HEK293 (cell line): ENCODE results near the gene PRPF4.

Experiments
- CTCF ChIA-PET: fragments of 350-600 bp; formaldehyde crosslinking; extraction: SDS; loops from one replicate; lab custom pipeline; 2021; ENCODE audit warnings: antibody characterized with exemption; lab: Yijun Ruan, JAX
- POLR2A ChIA-PET: fragments of 300-600 bp; formaldehyde crosslinking; extraction: SDS; loops from one replicate; lab custom pipeline; 2020; ENCODE audit warnings: antibody characterized with exemption, inconsistent platforms; lab: Yijun Ruan, JAX
- H3K27ac ChIP-seq: fragments of 200-500 bp; sonication (Bioruptor generic); 2 replicates; pipeline ENCODE4 v1.5.1; 2014; ENCODE audit warnings: low read depth, low read length, control low read depth, inconsistent platforms; ENCODE audit errors: extremely low read depth
- H3K36me3 ChIP-seq, 2 experiments: fragments of 200-500 bp in 1 of 2; sonication (Bioruptor generic) in 1 of 2; 1 replicate in 1 of 2; 2 replicates in 1 of 2; pipeline ENCODE4 v1.5.1; 2014 to 2017; ENCODE audit warnings: inconsistent platforms in 2 of 2, low read length in 2 of 2; ENCODE audit not compliant: control insufficient read depth in 2 of 2, insufficient read depth in 1 of 2
- H3K4me1 ChIP-seq: fragments of 200-500 bp; sonication (Bioruptor generic); 2 replicates; pipeline ENCODE4 v1.5.1; 2014; ENCODE audit warnings: mild to moderate bottlenecking, low read length, inconsistent platforms; ENCODE audit not compliant: control insufficient read depth, insufficient read depth
- H3K4me3 ChIP-seq: 2 replicates; pipeline ENCODE4 v1.5.1; 2011; ENCODE audit warnings: low read depth, mild to moderate bottlenecking, control low read depth, low read length, moderate library complexity
- H3K9me3 ChIP-seq: fragments of 200-500 bp; sonication (Bioruptor generic); 2 replicates; pipeline ENCODE4 v1.5.1; 2014; ENCODE audit warnings: low read depth, low read length, inconsistent platforms; ENCODE audit not compliant: control insufficient read depth, insufficient read depth
- HOXD13 ChIP-seq: sonication (generic); formaldehyde crosslinking; IDR thresholded peaks from 2 replicates; pipeline ENCODE4 v1.8.0; 2022; ENCODE audit warnings: missing genetic modification reagents, borderline replicate concordance
- KLF1 ChIP-seq: fragments of 450-650 bp; formaldehyde crosslinking; IDR thresholded peaks from 2 replicates; pipeline ENCODE4 v1.5.1; 2016; ENCODE audit warnings: missing biosample characterization, missing genetic modification characterization
- PRDM10 ChIP-seq: fragments of 450-650 bp; formaldehyde crosslinking; IDR thresholded peaks from 2 replicates; pipeline ENCODE4 v1.5.1; 2016; ENCODE audit warnings: missing biosample characterization, missing genetic modification characterization
- REPIN1 ChIP-seq: fragments of 450-650 bp; formaldehyde crosslinking; IDR thresholded peaks from 2 replicates; pipeline ENCODE4 v1.5.1; 2017; ENCODE audit warnings: missing biosample characterization, missing genetic modification characterization, low read depth
- YY2 ChIP-seq: fragments of 450-650 bp; formaldehyde crosslinking; IDR thresholded peaks from 2 replicates; pipeline ENCODE4 v1.5.1; 2016; ENCODE audit warnings: missing biosample characterization, missing genetic modification characterization
- ZBTB11 ChIP-seq: fragments of 450-650 bp; formaldehyde crosslinking; conservative IDR thresholded peaks from 2 replicates; pipeline ENCODE4 v1.5.1; 2016; ENCODE audit warnings: low read depth, missing biosample characterization, missing genetic modification characterization
- ZBTB17 ChIP-seq: fragments of 450-650 bp; formaldehyde crosslinking; IDR thresholded peaks from 2 replicates; pipeline ENCODE4 v1.5.1; 2016; ENCODE audit warnings: missing biosample characterization, missing genetic modification characterization
- ZIC2 ChIP-seq: fragments of 450-650 bp; formaldehyde crosslinking; IDR thresholded peaks from 2 replicates; pipeline ENCODE4 v1.5.1; 2016; ENCODE audit warnings: missing biosample characterization, missing genetic modification characterization
- ZNF132 ChIP-seq: fragments of 450-650 bp; formaldehyde crosslinking; IDR thresholded peaks from 2 replicates; pipeline ENCODE4 v1.5.1; 2017; ENCODE audit warnings: missing biosample characterization, missing genetic modification characterization, borderline replicate concordance
- ZNF146 ChIP-seq: fragments of 450-650 bp; formaldehyde crosslinking; IDR thresholded peaks from 2 replicates; pipeline ENCODE4 v1.5.1; 2016; ENCODE audit warnings: missing biosample characterization, missing genetic modification characterization
- ZNF169 ChIP-seq: fragments of 450-650 bp; formaldehyde crosslinking; IDR thresholded peaks from 2 replicates; pipeline ENCODE4 v1.5.1; 2016; ENCODE audit warnings: missing biosample characterization, missing genetic modification characterization
- ZNF174 ChIP-seq: fragments of 450-650 bp; formaldehyde crosslinking; IDR thresholded peaks from 2 replicates; pipeline ENCODE4 v1.5.0; 2017; ENCODE audit warnings: missing biosample characterization, mild to moderate bottlenecking, missing genetic modification characterization
- ZNF175 ChIP-seq: fragments of 450-650 bp; formaldehyde crosslinking; IDR thresholded peaks from 2 replicates; pipeline ENCODE4 v1.5.1; 2016; ENCODE audit warnings: missing biosample characterization, missing genetic modification characterization
- ZNF26 ChIP-seq: fragments of 450-650 bp; formaldehyde crosslinking; IDR thresholded peaks from 2 replicates; pipeline ENCODE4 v1.5.1; 2016; ENCODE audit warnings: missing biosample characterization, missing genetic modification characterization
- ZNF280D ChIP-seq: fragments of 450-650 bp; formaldehyde crosslinking; IDR thresholded peaks from 2 replicates; pipeline ENCODE4 v1.5.1; 2016; ENCODE audit warnings: missing biosample characterization, missing genetic modification characterization
- ZNF585B ChIP-seq: fragments of 450-650 bp; formaldehyde crosslinking; IDR thresholded peaks from 2 replicates; pipeline ENCODE4 v1.5.1; 2016; ENCODE audit warnings: missing biosample characterization, missing genetic modification characterization
- ZNF600 ChIP-seq: fragments of 450-650 bp; formaldehyde crosslinking; IDR thresholded peaks from 2 replicates; pipeline ENCODE4 v1.5.1; 2016; ENCODE audit warnings: missing biosample characterization, missing genetic modification characterization
- ZNF610 ChIP-seq: fragments of 450-650 bp; formaldehyde crosslinking; IDR thresholded peaks from 2 replicates; pipeline ENCODE4 v1.5.1; 2016; ENCODE audit warnings: missing biosample characterization, missing genetic modification characterization, borderline replicate concordance
- ZNF623 ChIP-seq: fragments of 450-650 bp; formaldehyde crosslinking; IDR thresholded peaks from 2 replicates; pipeline ENCODE4 v1.5.1; 2016; ENCODE audit warnings: missing biosample characterization, missing genetic modification characterization
- ZNF624 ChIP-seq: fragments of 450-650 bp; formaldehyde crosslinking; IDR thresholded peaks from 2 replicates; pipeline ENCODE4 v1.5.1; 2017; ENCODE audit warnings: missing biosample characterization, missing genetic modification characterization
- ZNF639 ChIP-seq: fragments of 450-650 bp; formaldehyde crosslinking; IDR thresholded peaks from 2 replicates; pipeline ENCODE4 v1.5.1; 2016; ENCODE audit warnings: missing biosample characterization, missing genetic modification characterization
- ZNF768 ChIP-seq: fragments of 450-650 bp; formaldehyde crosslinking; IDR thresholded peaks from 2 replicates; pipeline ENCODE4 v1.5.1; 2018; ENCODE audit warnings: missing biosample characterization, mild to moderate bottlenecking, missing genetic modification characterization
- ZSCAN30 ChIP-seq: fragments of 450-650 bp; IDR thresholded peaks from 2 replicates; pipeline ENCODE4 v1.5.1; 2018; ENCODE audit warnings: missing biosample characterization, mild to moderate bottlenecking, missing genetic modification characterization, moderate library complexity

The PRPF4 gene

GRCh38 chr9:113278840-113279239 is 3.4 kb downstream of the PRPF4 start:
- TF ChIP-seq ZNF280D (tag by site-specific recombination), result no peak
- no peak for TF ChIP-seq ZNF623
- TF ChIP-seq ZBTB11 (tag by site-specific recombination), result no peak
- TF ChIP-seq ZNF132 (tag by site-specific recombination), result no peak
- TF ChIP-seq ZNF174 (tag by site-specific recombination), result no peak
- no peak for TF ChIP-seq ZNF624 (tag by site-specific recombination)
- TF ChIP-seq ZNF600 (tag by site-specific recombination), result no peak
- no peak for TF ChIP-seq HOXD13 (CRISPR knock-in tag)
- Histone ChIP-seq H3K36me3 (peaks cover 45 to 68% of the 10 kb centered on the region in 2 experiments), H3K4me1 (0 out of 2 replicates have a peak, but pooled peaks cover 3% of the 10 kb centered on the region), H3K27ac (no peak overlapping the region), H3K4me3 (no peak overlapping the region), H3K9me3 (no peaks in the 10 kb centered on the region)
- POLR2A ChIA-PET, result no interaction called here
- CTCF ChIA-PET, result interaction anchor here (1.0 kb wide), 1 partner anchor 313 kb away, joined by 3 read pairs; no protein-coding TSS in a partner anchor

- peaks cover 61 to 89% of the 10 kb centered on the region in 2 experiments for H3K36me3 ChIP-seq
- ChIA-PET POLR2A (no interaction called here), CTCF (no interaction called here)
- H3K4me3 ChIP-seq, result no peak overlapping the region
- H3K27ac ChIP-seq, result no peak overlapping the region
- no peaks in the 10 kb centered on the region for H3K9me3 ChIP-seq
- H3K4me1 ChIP-seq, result no peaks in the 10 kb centered on the region
- no peak for TF ChIP-seq ZNF146
- no peak for TF ChIP-seq ZNF169 (tag by site-specific recombination)
- TF ChIP-seq ZNF26, result no peak
- no peak for TF ChIP-seq ZNF585B (tag by site-specific recombination)
- TF ChIP-seq KLF1 (tag by site-specific recombination), result no peak
- no peak for TF ChIP-seq ZIC2 (tag by site-specific recombination)
- TF ChIP-seq REPIN1 (tag by site-specific recombination), result no peak
- TF ChIP-seq ZSCAN30 (tag by site-specific recombination), result no peak
- no peak for TF ChIP-seq ZBTB17 (tag by site-specific recombination)
- TF ChIP-seq ZNF610 (tag by site-specific recombination), result no peak
- no peak for TF ChIP-seq ZNF768
- no peak for TF ChIP-seq YY2
- no peak for TF ChIP-seq ZNF175 (tag by site-specific recombination)
- no peak for TF ChIP-seq ZNF600 (tag by site-specific recombination)
- TF ChIP-seq PRDM10, result no peak
- no peak for TF ChIP-seq ZNF639 (tag by site-specific recombination)
Observed at GRCh38 chr9:113281356-113281755, 5.9 kb downstream of the PRPF4 start.
